GM12878 (cell line): ENCODE results near the gene SOX6.

ENCODE experiments used
- ATF3 ChIP-seq: IDR thresholded peaks from 2 replicates; pipeline ENCODE4 v1.6.1; 2011; ENCODE audit warnings: low read depth, mild to moderate bottlenecking, low read length, moderate library complexity, borderline replicate concordance; ENCODE audit errors: extremely low read depth
- BRCA1 ChIP-seq: IDR thresholded peaks from 2 replicates; pipeline ENCODE4 v1.6.1; 2011; ENCODE audit warnings: low read depth, low read length, improper control_type of control experiment
- CTCF ChIP-seq, 3 experiments: IDR thresholded peaks in 2 of 3; conservative IDR thresholded peaks in 1 of 3; 2 replicates each; pipeline ENCODE4 v1.5.1; 2011; ENCODE audit warnings: low read depth in 3 of 3, low read length in 3 of 3, mild to moderate bottlenecking in 3 of 3, control low read depth in 2 of 3, moderate library complexity in 2 of 3, inconsistent platforms in 1 of 3, mixed read lengths in 1 of 3; ENCODE audit not compliant: control insufficient read depth in 2 of 3, insufficient read depth in 1 of 3; ENCODE audit errors: extremely low read depth in 1 of 3
- FOXK2 ChIP-seq: fragments of 450-650 bp; IDR thresholded peaks from 2 replicates; pipeline ENCODE4 v1.6.1; 2017; ENCODE audit warnings: mild to moderate bottlenecking, moderate library complexity
- GABPA ChIP-seq: IDR thresholded peaks from 2 replicates; pipeline ENCODE4 v1.6.1; 2014; ENCODE audit warnings: antibody characterized with exemption, low read depth, mild to moderate bottlenecking, inconsistent platforms
- POLR2A ChIP-seq: IDR thresholded peaks from 2 replicates; pipeline ENCODE4 v1.6.1; 2011; ENCODE audit warnings: low read depth, mild to moderate bottlenecking, low read length
- SP1 ChIP-seq: IDR thresholded peaks from one replicate; pipeline ENCODE4 v1.6.1; 2011; ENCODE audit warnings: low read depth, low read length
- SRF ChIP-seq, 2 experiments: IDR thresholded peaks; 2 replicates each; pipeline ENCODE4 v1.6.1; 2011; ENCODE audit warnings: low read depth in 2 of 2, low read length in 2 of 2, mild to moderate bottlenecking in 1 of 2, moderate library complexity in 1 of 2
- TARDBP ChIP-seq: IDR thresholded peaks from 2 replicates; pipeline ENCODE4 v1.6.1; 2016; ENCODE audit warnings: borderline replicate concordance
- ZBTB33 ChIP-seq: fragments of 450-650 bp; IDR thresholded peaks from 2 replicates; pipeline ENCODE4 v1.6.1; 2017; ENCODE audit warnings: mild to moderate bottlenecking

- TF ChIP-seq CTCF (IDR thresholded peaks at IDR 0.05 in 2 of 3, conservative IDR thresholded peaks at IDR 0.05 in 1 of 3; ENCODE audit: control insufficient read depth in 2 of 3, extremely low read depth in 1 of 3, insufficient read depth in 1 of 3, low read depth in 3 of 3, low read length in 3 of 3) (no peak), SP1 (no peak), GABPA (no peak), POLR2A (no peak), FOXK2 (no peak), BRCA1 (no peak), ATF3 (no peak), TARDBP (no peak), ZBTB33 (no peak), SRF (IDR thresholded peaks at IDR 0.05; ENCODE audit: low read depth in 2 of 2, low read length in 2 of 2) (no peak)
These were observed 348.8 kb downstream of the SOX6 start for GRCh38 chr11:16007514-16007913.
